MM.1S (cell line): ENCODE results near the gene PMM2.
"Not testable (repeated sequence)": the region's sequence is repeated elsewhere in the genome, so short reads cannot be mapped to it uniquely, and the experiment has no call there.

Experiments
- DNase-seq: peaks from one replicate; pipeline ENCODE4 v3.0.0-alpha.2; 2015
- H2AFZ ChIP-seq: fragments of 300-600 bp; sonication (generic); 2 replicates; pipeline ENCODE4 v1.6.0; 2016; ENCODE audit warnings: antibody characterized with exemption, low read length
- H3F3A ChIP-seq: fragments of 300-600 bp; sonication (generic); 2 replicates; pipeline ENCODE4 v1.6.1; 2016; ENCODE audit warnings: mild to moderate bottlenecking, antibody characterized with exemption, low read length, moderate library complexity, mixed read lengths; ENCODE audit not compliant: insufficient read depth
- H3K27ac ChIP-seq: fragments of 300-600 bp; sonication (generic); 2 replicates; pipeline ENCODE4 v1.5.1; 2016; ENCODE audit warnings: mild to moderate bottlenecking, low read length
- H3K27me3 ChIP-seq: fragments of 300-600 bp; sonication (generic); replicated peaks from 2 replicates; pipeline ENCODE4 v1.6.0; 2016; ENCODE audit warnings: low read length; ENCODE audit not compliant: insufficient read depth
- H3K36me3 ChIP-seq: fragments of 300-600 bp; sonication (generic); replicated peaks from 2 replicates; pipeline ENCODE4 v1.6.1; 2016; ENCODE audit warnings: mild to moderate bottlenecking, low read length, mixed read lengths; ENCODE audit not compliant: insufficient read depth
- H3K4me1 ChIP-seq: fragments of 300-600 bp; sonication (generic); 2 replicates; pipeline ENCODE4 v1.6.1; 2016; ENCODE audit warnings: low read length, mixed read lengths
- H3K4me2 ChIP-seq: fragments of 300-600 bp; sonication (generic); 2 replicates; pipeline ENCODE4 v1.6.0; 2016; ENCODE audit warnings: low read depth, low read length
- H3K4me3 ChIP-seq: fragments of 300-600 bp; sonication (generic); 2 replicates; pipeline ENCODE4 v1.5.1; 2016; ENCODE audit warnings: low read length, mixed read lengths
- H3K79me2 ChIP-seq: fragments of 300-600 bp; sonication (generic); 2 replicates; pipeline ENCODE4 v1.6.1; 2016; ENCODE audit warnings: mixed run types, low read length, mixed read lengths
- H3K9ac ChIP-seq: fragments of 300-600 bp; sonication (generic); 2 replicates; pipeline ENCODE4 v1.6.1; 2016; ENCODE audit warnings: low read length, mixed read lengths
- H3K9me2 ChIP-seq: fragments of 300-600 bp; sonication (generic); replicated peaks from 2 replicates; pipeline ENCODE4 v1.6.1; 2016; ENCODE audit warnings: mild to moderate bottlenecking, low read length, mixed read lengths; ENCODE audit not compliant: insufficient read depth
- H3K9me3 ChIP-seq: fragments of 300-600 bp; sonication (generic); replicated peaks from 2 replicates; pipeline ENCODE4 v1.6.1; 2016; ENCODE audit warnings: mild to moderate bottlenecking, low read length, mixed read lengths; ENCODE audit not compliant: insufficient read depth
- H4K20me1 ChIP-seq: fragments of 300-600 bp; sonication (generic); 2 replicates; pipeline ENCODE4 v1.6.1; 2016; ENCODE audit warnings: mild to moderate bottlenecking, low read length, moderate library complexity, mixed read lengths; ENCODE audit not compliant: insufficient read depth
- CTCF ChIP-seq: fragments of 300-600 bp; sonication (generic); IDR thresholded peaks from 2 replicates; pipeline ENCODE4 v1.5.1; 2016; ENCODE audit warnings: antibody characterized with exemption, low read length, mixed read lengths
- EZH2 ChIP-seq: fragments of 300-600 bp; sonication (generic); optimal IDR thresholded peaks from 2 replicates; pipeline ENCODE3; 2017; ENCODE audit warnings: low read depth, mild to moderate bottlenecking, antibody characterized with exemption, low read length, mixed read lengths
- EZH2phosphoT487 ChIP-seq: fragments of 300-600 bp; sonication (generic); IDR thresholded peaks from 2 replicates; pipeline ENCODE4 v1.6.1; 2018; ENCODE audit warnings: antibody characterized with exemption, low read length

PMM2 gene

GRCh38 chr16:8781797-8782196 is 15.8 kb upstream of the PMM2 start:
- no peak overlapping the region for H3K9ac ChIP-seq

GRCh38 chr16:8782673-8783072 is 15.0 kb upstream of the PMM2 start:
- Histone ChIP-seq H3F3A (no peaks in the 10 kb centered on the region), H4K20me1 (no peaks in the 10 kb centered on the region), H3K9me2 (no peaks in the 10 kb centered on the region), H3K9ac (no peak overlapping the region), H3K27ac (no peak overlapping the region), H3K4me3 (no peak overlapping the region), H3K4me1 (no peaks in the 10 kb centered on the region), H3K9me3 (no peaks in the 10 kb centered on the region), H3K4me2 (no peak overlapping the region), H2AFZ (no peak overlapping the region), H3K36me3 (no peaks in the 10 kb centered on the region), H3K27me3 (no peaks in the 10 kb centered on the region), H3K79me2 (no peaks in the 10 kb centered on the region)
- no peak for TF ChIP-seq CTCF
- no peak for TF ChIP-seq EZH2phosphoT487
- no peak for TF ChIP-seq EZH2
- DNase-seq, result no peak

More at GRCh38 chr16:8781797-8782196, 15.8 kb upstream of the PMM2 start:
- Histone ChIP-seq H3K27ac (no peak overlapping the region), H4K20me1 (no peaks in the 10 kb centered on the region), H3K36me3 (no peaks in the 10 kb centered on the region), H3K4me3 (no peak overlapping the region), H3K9me3 (no peaks in the 10 kb centered on the region), H3K4me2 (no peak overlapping the region), H3K9me2 (no peaks in the 10 kb centered on the region), H3K4me1 (no peaks in the 10 kb centered on the region), H2AFZ (no peak overlapping the region), H3K27me3 (no peaks in the 10 kb centered on the region), H3K79me2 (no peaks in the 10 kb centered on the region), H3F3A (no peaks in the 10 kb centered on the region)
- no peak for TF ChIP-seq CTCF
- TF ChIP-seq EZH2phosphoT487, result no peak
- TF ChIP-seq EZH2, result no peak
- DNase-seq, result no peak

GRCh38 chr16:8785408-8785807 is 12.2 kb upstream of the PMM2 start:
- Histone ChIP-seq H2AFZ (no peak overlapping the region), H3K36me3 (no peaks in the 10 kb centered on the region), H4K20me1 (no peaks in the 10 kb centered on the region), H3K9me3 (no peaks in the 10 kb centered on the region), H3K9ac (no peak overlapping the region), H3K79me2 (no peaks in the 10 kb centered on the region), H3K27me3 (no peaks in the 10 kb centered on the region), H3K27ac (no peak overlapping the region), H3K9me2 (no peaks in the 10 kb centered on the region), H3K4me3 (no peak overlapping the region), H3K4me1 (no peaks in the 10 kb centered on the region), H3F3A (no peaks in the 10 kb centered on the region), H3K4me2 (no peak overlapping the region)
- TF ChIP-seq EZH2 (no peak), EZH2phosphoT487 (no peak), CTCF (no peak)
- DNase-seq, result no peak

GRCh38 chr16:8786316-8786715 is 11.3 kb upstream of the PMM2 start:
- not testable (repeated sequence) for H3K4me1 ChIP-seq, H2AFZ ChIP-seq, H3K27me3 ChIP-seq, H3K36me3 ChIP-seq, DNase-seq, H3K27ac ChIP-seq, H3K79me2 ChIP-seq, H3K4me3 ChIP-seq, H3K4me2 ChIP-seq, H3F3A ChIP-seq, H4K20me1 ChIP-seq, H3K9me2 ChIP-seq, H3K9me3 ChIP-seq, H3K9ac ChIP-seq
